GM18502 (cell line): ENCODE data around the gene LGALS14.

Source experiments
- ATAC-seq: cut with Tn5 transposase; IDR thresholded peaks from one replicate; pipeline ENCODE4 v1.9.1; 2021; ENCODE audit warnings: mild to moderate bottlenecking; ENCODE audit not compliant: unreplicated experiment, poor library complexity

LGALS14 gene

GRCh38 chr19:39740395-39740794 is 36.1 kb downstream of the LGALS14 start:
- ATAC-seq = no peak

GRCh38 chr19:39745643-39746042 is 41.4 kb downstream of the LGALS14 start:
- no peak for ATAC-seq

GRCh38 chr19:39746836-39747529 is 42.7 kb downstream of the LGALS14 start:
- no peak for ATAC-seq

GRCh38 chr19:39749981-39750380 is 45.7 kb downstream of the LGALS14 start:
- no peak for ATAC-seq

GRCh38 chr19:39752390-39752789 is 48.1 kb downstream of the LGALS14 start:
- no peak for ATAC-seq

- no peak for ATAC-seq
These were observed 48.5 kb downstream of the LGALS14 start for GRCh38 chr19:39752795-39753194.

GRCh38 chr19:39754544-39754943 is 50.3 kb downstream of the LGALS14 start:
- ATAC-seq = no peak

GRCh38 chr19:39754971-39755370 is 50.7 kb downstream of the LGALS14 start:
- no peak for ATAC-seq
